GM21737 (cell line): Measurements from ENCODE around the gene SETDB2.
A peak's percentile ranks its signal among the peaks of the same experiment; 100 is the strongest.
"Not testable (repeated sequence)": the region's sequence is repeated elsewhere in the genome, so short reads cannot be mapped to it uniquely, and the experiment has no call there.

Source experiments
- ATAC-seq: cut with Tn5 transposase; IDR thresholded peaks from one replicate; pipeline ENCODE4 v1.9.1; 2021; ENCODE audit warnings: mild to moderate bottlenecking, moderate library complexity; ENCODE audit not compliant: unreplicated experiment

The SETDB2 gene

GRCh38 chr13:49464621-49465325 is 20.7 kb downstream of the SETDB2 start:
- no peak for ATAC-seq

GRCh38 chr13:49466292-49466838 is 22.3 kb downstream of the SETDB2 start:
- ATAC-seq: no peak

GRCh38 chr13:49472186-49472585 is 28.1 kb downstream of the SETDB2 start:
- no peak for ATAC-seq

- no peak for ATAC-seq
Observed at GRCh38 chr13:49476529-49476928, 32.5 kb downstream of the SETDB2 start.

DNA sequence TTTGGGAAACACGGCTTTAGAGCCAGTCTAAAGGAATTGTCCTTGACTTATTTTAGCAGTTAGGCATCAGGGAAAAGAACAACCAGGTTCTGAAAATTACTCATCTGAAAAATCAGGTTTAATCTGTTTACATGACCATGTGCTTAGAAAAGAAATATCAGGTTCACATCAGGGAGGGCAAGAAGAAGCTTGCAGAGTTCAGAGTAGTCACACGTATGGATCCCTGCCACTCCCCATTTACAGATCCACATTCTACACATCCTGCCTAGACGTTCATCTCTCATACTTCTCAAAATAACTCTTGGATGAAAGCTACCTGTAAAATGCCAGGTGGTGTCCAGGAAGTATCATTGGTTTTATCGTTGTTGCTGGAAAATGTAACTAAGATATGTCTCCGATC is 37.7 kb downstream of the SETDB2 start:
- no peak for ATAC-seq

DNA sequence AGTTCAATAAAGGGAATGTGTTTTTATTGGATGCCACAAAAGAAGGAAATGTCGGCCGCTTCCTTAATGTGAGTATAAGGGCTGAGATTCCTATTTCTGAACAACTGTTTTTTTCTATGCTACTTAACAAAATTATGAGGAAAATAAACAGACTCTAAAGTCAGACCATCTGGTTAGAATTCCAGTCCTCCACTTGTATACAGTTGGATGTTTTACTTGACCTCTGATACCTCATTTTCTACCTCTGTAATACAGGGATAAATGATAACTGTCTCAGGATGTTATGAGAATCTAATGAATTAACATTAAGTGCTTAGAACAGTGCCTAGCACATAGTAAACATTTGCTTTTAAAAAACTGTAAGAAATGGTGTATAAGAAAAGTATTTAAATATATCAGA is 44.5 kb downstream of the SETDB2 start:
- no peak for ATAC-seq

GRCh38 chr13:49494645-49495044 is 50.6 kb downstream of the SETDB2 start:
- ATAC-seq: no peak

GRCh38 chr13:49495783-49496762 is 52.0 kb downstream of the SETDB2 start, which contains the start of gene PHF11:
Gene PHF11 (plus strand): TSS chr13:49495953. CDS start chr13:49496002, 49 bp downstream.
- peak; percentile 77 for ATAC-seq

- ATAC-seq: not testable (repeated sequence)
Observed at GRCh38 chr13:49496837-49497236, 52.8 kb downstream of the SETDB2 start.

GRCh38 chr13:49497272-49497671 is 53.2 kb downstream of the SETDB2 start:
- no peak for ATAC-seq

- no peak for ATAC-seq
Observed at GRCh38 chr13:49498206-49498605, 54.1 kb downstream of the SETDB2 start.

- ATAC-seq: no peak
Observed at GRCh38 chr13:49499889-49500660, 56.0 kb downstream of the SETDB2 start.

DNA sequence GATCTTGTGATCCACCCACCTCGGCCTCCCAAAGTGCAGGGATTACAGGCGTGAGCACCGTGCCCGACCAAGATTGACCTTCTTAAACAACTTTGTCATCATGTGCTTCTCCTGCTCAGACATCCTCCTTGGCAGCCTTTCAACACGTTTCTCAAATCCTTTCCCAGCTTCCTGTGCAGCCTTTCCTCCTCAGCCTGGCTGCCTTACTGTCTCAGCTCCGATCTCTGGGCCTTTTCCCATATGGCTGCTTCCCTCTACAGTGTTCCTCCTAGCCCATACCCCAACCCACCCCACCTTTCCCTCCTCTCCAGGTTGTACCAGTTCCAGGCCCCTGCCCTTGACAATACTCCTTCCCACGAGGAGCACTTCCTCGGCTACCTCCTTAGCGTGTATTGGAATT is 58.9 kb downstream of the SETDB2 start:
- no peak for ATAC-seq

DNA sequence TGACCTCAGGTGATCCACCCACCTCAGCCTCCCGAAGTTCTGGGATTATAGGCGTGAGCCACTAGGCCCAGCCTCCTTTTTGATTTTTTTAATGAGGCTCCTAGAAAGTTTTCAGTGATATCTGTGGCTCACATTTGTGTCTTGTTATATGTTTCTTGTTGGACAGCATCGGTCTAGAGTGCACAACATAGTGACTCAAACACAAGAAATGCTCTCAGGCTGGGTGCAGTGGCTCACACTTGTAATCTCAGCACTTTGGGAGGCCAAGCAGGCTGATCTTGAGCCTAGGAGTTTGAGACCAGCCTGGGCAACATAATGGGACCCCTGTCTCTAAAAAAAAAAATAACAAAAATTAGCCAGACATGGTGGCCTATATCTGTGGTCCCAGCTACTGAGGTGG is 59.9 kb downstream of the SETDB2 start:
- ATAC-seq: no peak

- ATAC-seq: no peak
Observed at GRCh38 chr13:49512578-49512977, 68.5 kb downstream of the SETDB2 start.

- no peak for ATAC-seq
Observed at GRCh38 chr13:49516467-49516866, 72.4 kb downstream of the SETDB2 start.

GRCh38 chr13:49517461-49517860 is 73.4 kb downstream of the SETDB2 start:
- no peak for ATAC-seq

DNA sequence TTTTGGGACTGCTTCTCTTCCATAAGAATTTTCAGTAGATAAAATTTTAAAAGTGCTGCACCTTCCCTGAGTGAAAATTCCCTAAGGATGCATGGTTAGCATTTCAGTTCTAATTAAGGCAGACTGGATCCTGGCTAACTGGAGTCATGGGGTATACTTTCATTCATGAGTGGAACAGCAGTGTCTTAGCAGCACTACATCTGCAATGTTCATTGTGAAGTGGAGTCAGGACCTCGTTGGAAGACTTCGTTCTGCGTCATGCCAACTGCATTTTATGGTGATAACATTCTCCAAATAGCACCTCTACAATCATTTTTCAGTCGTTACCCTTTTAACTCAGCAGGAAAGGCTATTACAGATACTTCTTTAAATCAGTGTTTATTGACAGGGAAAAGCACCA is 77.2 kb downstream of the SETDB2 start:
- ATAC-seq: no peak

DNA sequence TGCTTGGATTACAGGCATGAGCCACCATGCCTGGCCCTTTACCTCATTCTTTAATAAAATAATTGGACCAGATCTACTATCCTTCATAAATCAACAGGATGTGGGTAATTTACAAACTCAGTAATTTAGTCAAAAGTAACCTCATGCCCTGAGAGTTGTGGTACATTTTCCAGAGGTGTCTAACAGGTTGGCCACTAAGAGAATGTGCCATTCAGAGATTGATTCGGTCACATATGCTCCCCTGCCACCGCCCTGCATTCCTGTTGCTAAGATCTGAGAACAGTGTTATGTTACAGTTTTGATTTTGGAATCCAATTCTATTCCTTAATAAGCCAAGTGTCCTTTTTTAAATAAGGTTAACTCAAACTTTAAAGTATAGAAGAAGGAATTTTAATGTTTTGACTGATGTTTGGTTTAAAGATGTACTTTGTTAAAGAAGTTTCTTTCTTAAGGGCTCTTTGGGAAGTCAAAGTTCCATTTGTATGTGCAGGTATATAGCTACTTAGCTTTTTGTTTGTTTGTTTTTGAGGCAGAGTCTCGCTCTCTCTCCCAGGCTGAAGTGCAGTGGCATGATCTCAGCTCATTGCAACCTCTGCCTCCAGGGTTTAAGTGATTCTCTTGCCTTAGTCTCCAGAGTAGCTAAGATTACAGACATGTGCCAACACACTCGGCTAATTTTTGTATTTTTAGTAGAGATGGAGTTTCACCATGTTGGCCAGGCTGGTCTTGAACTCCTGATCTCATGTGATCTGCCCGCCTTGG is 80.8 kb downstream of the SETDB2 start:
- no peak for ATAC-seq

DNA sequence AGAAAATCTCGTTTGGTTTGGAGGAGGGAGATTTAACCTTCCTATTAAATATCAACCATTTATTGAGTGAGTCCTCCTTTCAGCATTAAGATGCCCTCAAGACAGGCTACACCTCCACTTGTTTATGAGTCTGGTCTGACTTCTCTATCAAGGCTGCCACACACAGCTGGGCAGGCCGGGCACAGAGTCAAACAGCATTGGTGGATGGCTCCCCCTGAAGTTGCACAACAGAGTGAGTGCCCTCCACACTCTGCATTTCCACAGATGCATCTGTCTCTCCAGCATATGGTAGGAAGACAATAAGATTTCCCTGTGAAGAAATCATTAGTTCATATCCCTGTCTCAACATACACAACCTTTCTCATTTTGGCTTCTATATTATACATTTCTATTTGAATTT is 83.0 kb downstream of the SETDB2 start:
- ATAC-seq: no peak
